K562 (cell line): Measurements from ENCODE around the gene CTSD. TPM values are rescaled to one million over a fixed set of nuclear protein-coding genes. Genes with fewer than 3 reads are reported as not detected.
A peak's percentile ranks its signal among the peaks of the same experiment; 100 is the strongest.
"Not testable (repeated sequence)": the region's sequence is repeated elsewhere in the genome, so short reads cannot be mapped to it uniquely, and the experiment has no call there.

Experiments
- ATAC-seq: fragments of 200-7000 bp; cut with Tn5 transposase; 3 replicates; pipeline ENCODE4 v1.9.1; 2020; ENCODE audit warnings: moderate library complexity
- BruUV-seq: library from RNA; stranded (reverse); fragments of 400-500 nt; replicated peaks from 2 replicates; lab custom pipeline; 2021; lab: Mats Ljungman, UMichigan
- CTCF ChIA-PET: fragments of 300-600 bp; formaldehyde crosslinking; extraction: SDS; loops from one replicate; lab custom pipeline; 2021; ENCODE audit warnings: low intra/inter-chr PET ratio; lab: Yijun Ruan, JAX
- POLR2A ChIA-PET: fragments of 300-600, 350-650 bp; sonication (Branson Sonifier 250); formaldehyde crosslinking; extraction: SDS; loops from one replicate; lab custom pipeline; 2021; ENCODE audit warnings: antibody characterized with exemption, inconsistent platforms; lab: Yijun Ruan, JAX
- DNase-seq, 4 experiments: peaks; one replicate each; pipeline versions ENCODE4 v3.0.0 to v3.0.0-alpha.2; 2011 to 2018; ENCODE audit warnings: low spot score in 3 of 4, mixed read lengths in 3 of 4; ENCODE audit errors: extremely low read depth in 1 of 4
- FAIRE-seq: peaks from 2 replicates; lab custom pipeline; 2011; peaks lifted over from hg19 to GRCh38; lab: Jason Lieb, UNC
- H2AFZ ChIP-seq: 2 replicates; pipeline ENCODE4 v1.6.0; 2011; ENCODE audit warnings: low read depth, low read length, control low read depth, inconsistent platforms
- H3K27ac ChIP-seq: fragments of 200-600 bp; 3 replicates; pipeline ENCODE4 v1.8.0; 2011; ENCODE audit warnings: low read depth, mild to moderate bottlenecking, control low read depth, inconsistent platforms, low read length, moderate library complexity, mixed read lengths; ENCODE audit errors: extremely low read depth
- H3K27me3 ChIP-seq, 2 experiments: fragments of 300-600 bp in 1 of 2; 2 replicates in 1 of 2; 3 replicates in 1 of 2; pipeline versions ENCODE4 v1.6.0 to v1.8.0; 2011; ENCODE audit warnings: inconsistent platforms in 2 of 2, low read length in 2 of 2, mild to moderate bottlenecking in 1 of 2, mixed read lengths in 1 of 2, moderate library complexity in 1 of 2; ENCODE audit not compliant: control insufficient read depth in 2 of 2, insufficient read depth in 2 of 2
- H3K36me3 ChIP-seq: fragments of 300-600 bp; 3 replicates; pipeline ENCODE4 v1.8.0; 2011; ENCODE audit warnings: mild to moderate bottlenecking, low read length, inconsistent platforms; ENCODE audit not compliant: control insufficient read depth, insufficient read depth
- H3K4me1 ChIP-seq, 2 experiments: fragments of 200-600 bp in 1 of 2; replicated peaks in 1 of 2; 2 replicates in 1 of 2; 3 replicates in 1 of 2; pipeline versions ENCODE4 v1.5.1 to v1.8.0; 2011; ENCODE audit warnings: inconsistent platforms in 2 of 2, low read length in 2 of 2, mild to moderate bottlenecking in 1 of 2, mixed read lengths in 1 of 2, moderate library complexity in 1 of 2; ENCODE audit not compliant: control insufficient read depth in 2 of 2, insufficient read depth in 2 of 2
- H3K4me2 ChIP-seq: 2 replicates; pipeline ENCODE4 v1.6.1; 2011; ENCODE audit warnings: low read length, control low read depth, inconsistent platforms, mixed read lengths; ENCODE audit not compliant: insufficient read depth
- H3K4me3 ChIP-seq: fragments of 200-600 bp; sonication (generic), shearing (Covaris generic); 2 replicates; pipeline ENCODE4 v1.5.1; 2016; ENCODE audit warnings: control low read depth, inconsistent platforms
- H3K79me2 ChIP-seq: fragments of 200-600 bp; 3 replicates; pipeline ENCODE4 v1.8.0; 2011; ENCODE audit warnings: low read length, inconsistent platforms; ENCODE audit not compliant: control insufficient read depth, insufficient read depth
- H3K9ac ChIP-seq, 2 experiments: 2 replicates each; pipeline versions ENCODE4 v1.6.0 to v1.6.1; 2011; ENCODE audit warnings: low read depth in 2 of 2, low read length in 2 of 2, control low read depth in 1 of 2, inconsistent platforms in 1 of 2, mild to moderate bottlenecking in 1 of 2, mixed read lengths in 1 of 2; ENCODE audit not compliant: insufficient read depth in 1 of 2
- H3K9me1 ChIP-seq: one replicate; pipeline ENCODE4 v1.6.0; 2011; ENCODE audit warnings: inconsistent platforms, mild to moderate bottlenecking, low read length, moderate library complexity; ENCODE audit not compliant: control insufficient read depth, insufficient read depth
- H3K9me3 ChIP-seq: replicated peaks from 2 replicates; pipeline ENCODE4 v1.5.1; 2011; ENCODE audit warnings: low read depth, low read length, inconsistent platforms; ENCODE audit not compliant: control insufficient read depth, insufficient read depth
- H4K20me1 ChIP-seq: replicated peaks from 2 replicates; pipeline ENCODE4 v1.6.1; 2011; ENCODE audit warnings: low read length, inconsistent platforms, mixed read lengths; ENCODE audit not compliant: control insufficient read depth, insufficient read depth
- NRF1 ChIP-seq, 2 experiments: fragments of 450-650 bp; IDR thresholded peaks in 1 of 2; conservative IDR thresholded peaks in 1 of 2; 2 replicates each; pipeline ENCODE4 v1.6.1; 2014; ENCODE audit warnings: mild to moderate bottlenecking in 2 of 2
- POLR2AphosphoS2 ChIP-seq: IDR thresholded peaks from 2 replicates; pipeline ENCODE4 v1.6.1; 2012; ENCODE audit warnings: low read length, improper control_type of control experiment
- WGBS: fragments of 100-300 bp; shearing (Covaris generic); methylation state at CpG from one replicate; pipeline ENCODE4 v1.1.6; 2016; ENCODE audit warnings: low coverage, mixed read lengths; ENCODE audit not compliant: insufficient coverage; ENCODE audit errors: missing lambda C conversion rate; 5-methylcytosine and 5-hydroxymethylcytosine counted together
- in situ Hi-C: fragments of 300-500 bp; cut with MboI; formaldehyde crosslinking; loops from 4 replicates; pipeline ENCODE4 v1.15.0; 2018; ENCODE audit warnings: inconsistent platforms, mixed read lengths
- intact Hi-C: fragments of 100-400 bp; cut with micrococcal nuclease; formaldehyde crosslinking; loops from 2 replicates; pipeline ENCODE4 v1.14.2; 2022
- polyA plus RNA-seq, 8 experiments: library from polyadenylated mRNA; depleted of rRNA in 4 of 8; stranded (reverse) in 5 of 8; unstranded in 3 of 8; fragments of >200 nt; fragmentation: Nextera tagmentation in 2 of 8; fragmentation: Illumina TruSeq in 1 of 8; extraction: Ambion mirVana in 2 of 8; extraction: Trizol in 1 of 8; gene quantifications; 2 replicates each; pipeline versions ENCODE4 v1.2.1 to v1.2.3, GENCODE V29; 2011 to 2014; ENCODE audit warnings: inconsistent platforms in 1 of 8, missing spikeins in 1 of 8
- total RNA-seq, 7 experiments: library from RNA; depleted of rRNA in 6 of 7; stranded (reverse); fragments of >200 nt in 6 of 7; fragmentation: Illumina TruSeq in 2 of 7; extraction: Trizol in 2 of 7; gene quantifications; 2 replicates each; pipeline versions ENCODE4 v1.2.1 to v1.2.3, GENCODE V29; 2011 to 2021; ENCODE audit warnings: low replicate concordance in 1 of 7

CTSD gene
- total and polyA plus RNA-seq, 9 of the 15 experiments (the other 6 are each of a cell fraction or from before 2014, with no cell fraction given), result 1.0 to 112 (median 40.9) TPM

DNA sequence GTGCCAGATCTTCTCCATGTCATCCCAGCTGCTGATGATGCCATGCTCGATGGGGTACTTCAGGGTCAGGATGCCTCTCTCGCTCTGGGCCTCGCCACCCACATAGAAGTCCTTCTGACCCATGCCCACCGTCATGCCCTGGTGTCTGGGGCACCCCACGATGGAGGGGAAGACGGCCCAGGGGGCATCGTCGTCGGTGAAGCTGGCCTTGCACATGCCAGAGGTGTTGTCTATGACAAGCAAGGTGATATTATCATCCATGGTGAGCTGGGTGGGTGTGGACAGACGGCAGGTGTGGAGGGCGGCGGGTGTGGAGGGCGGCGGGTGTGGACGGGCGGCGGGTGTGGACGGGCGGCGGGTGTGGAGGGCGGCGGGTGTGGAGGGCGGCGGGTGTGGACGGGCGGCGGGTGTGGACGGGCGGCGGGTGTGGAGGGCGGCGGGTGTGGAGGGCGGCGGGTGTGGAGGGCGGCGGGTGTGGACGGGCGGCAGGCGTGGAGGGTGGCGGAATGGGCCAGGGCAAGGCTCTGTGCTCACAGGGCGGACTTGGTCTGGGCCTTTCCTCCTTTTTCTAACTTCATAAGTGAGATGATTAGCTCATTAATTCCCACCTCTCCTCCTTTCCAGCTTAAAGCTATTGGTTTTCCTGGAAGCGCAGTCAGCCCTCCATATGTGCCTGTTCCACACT, 40.2 kb upstream of the CTSD start:
- H3K9ac ChIP-seq, H4K20me1 ChIP-seq, H3K79me2 ChIP-seq, H3K4me3 ChIP-seq, H3K9me3 ChIP-seq, H3K27ac ChIP-seq, H2AFZ ChIP-seq, CTCF ChIA-PET, ATAC-seq, H3K36me3 ChIP-seq, intact Hi-C loops, FAIRE-seq, in situ Hi-C loops, POLR2A ChIA-PET, H3K4me1 ChIP-seq, DNase-seq, BruUV-seq, H3K4me2 ChIP-seq, H3K9me1 ChIP-seq: not testable (repeated sequence)
- 3% methylated on average over 11 of the region's 42 CpGs for WGBS
- H3K27me3 ChIP-seq, result peaks cover 38 to 49% of the 10 kb centered on the region in 2 experiments; a peak in 4 of 5 replicates

DNA sequence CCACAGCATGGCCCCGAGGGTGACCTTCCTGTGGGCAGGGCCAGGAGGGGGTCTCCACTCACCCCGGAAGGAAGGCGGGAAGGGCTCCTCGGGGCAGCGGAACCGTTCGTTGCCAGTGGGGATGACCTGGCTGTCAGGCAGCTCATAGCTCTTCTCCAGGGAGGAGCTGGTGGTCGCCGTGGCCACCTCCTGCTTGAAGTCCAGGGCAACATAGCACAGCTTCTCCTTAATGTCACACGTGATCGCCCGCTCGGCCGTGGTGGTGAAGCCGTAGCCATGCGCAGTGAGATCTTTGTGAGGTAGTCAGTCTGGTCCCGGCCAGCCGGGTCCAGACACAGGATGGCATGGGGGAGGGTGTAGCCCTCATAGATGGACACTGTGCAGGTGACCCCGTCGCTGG, 39.5 kb upstream of the CTSD start:
- Histone ChIP-seq H3K9me3 (no peaks in the 10 kb centered on the region), H3K9me1 (no peaks in the 10 kb centered on the region), H4K20me1 (peaks cover 2% of the 10 kb centered on the region; the same call in 1 of the 2 replicates), H3K36me3 (no peaks in the 10 kb centered on the region), H2AFZ (no peak overlapping the region), H3K79me2 (no peaks in the 10 kb centered on the region), H3K27me3 (peaks cover 40 to 49% of the 10 kb centered on the region in 2 experiments; a peak in 4 of 5 replicates), H3K27ac (no peak overlapping the region), H3K4me3 (no peak overlapping the region), H3K4me2 (no peak overlapping the region), H3K9ac (no peak overlapping the region), H3K4me1 (peaks cover 0 to 4% of the 10 kb centered on the region in 2 experiments; a peak in 1 of 5 replicates)
- DNase-seq (no peak), FAIRE-seq (no peak), ATAC-seq (no peak)
- in situ Hi-C loops (no loop called here), intact Hi-C loops (no loop called here)
- WGBS, result 8% methylated on average over 20 of the region's 20 CpGs
- no peak for TF ChIP-seq POLR2AphosphoS2
- TF ChIP-seq NRF1 (conservative IDR thresholded peaks at IDR 0.05 in 1 of 2, IDR thresholded peaks at IDR 0.05 in 1 of 2), result peak in 1 of 2 experiments; percentile 38; a peak in 1 of 4 replicates
- CTCF ChIA-PET, result no interaction called here
- POLR2A ChIA-PET, result no interaction called here
- BruUV-seq, result no TSS peak
